NOMO-1 treated with DMSO at 0.1 percent for 48 hours (cell line): ENCODE measurements around the gene UBE2H.
A peak's percentile ranks its signal among the peaks of the same experiment; 100 is the strongest.
"Not testable (repeated sequence)": the region's sequence is repeated elsewhere in the genome, so short reads cannot be mapped to it uniquely, and the experiment has no call there.

Experiments used
- DNase-seq: peaks from one replicate; lab custom pipeline; 2025; ENCODE audit not compliant: unreplicated experiment; lab: John Stamatoyannopoulos, UW

UBE2H gene

DNA sequence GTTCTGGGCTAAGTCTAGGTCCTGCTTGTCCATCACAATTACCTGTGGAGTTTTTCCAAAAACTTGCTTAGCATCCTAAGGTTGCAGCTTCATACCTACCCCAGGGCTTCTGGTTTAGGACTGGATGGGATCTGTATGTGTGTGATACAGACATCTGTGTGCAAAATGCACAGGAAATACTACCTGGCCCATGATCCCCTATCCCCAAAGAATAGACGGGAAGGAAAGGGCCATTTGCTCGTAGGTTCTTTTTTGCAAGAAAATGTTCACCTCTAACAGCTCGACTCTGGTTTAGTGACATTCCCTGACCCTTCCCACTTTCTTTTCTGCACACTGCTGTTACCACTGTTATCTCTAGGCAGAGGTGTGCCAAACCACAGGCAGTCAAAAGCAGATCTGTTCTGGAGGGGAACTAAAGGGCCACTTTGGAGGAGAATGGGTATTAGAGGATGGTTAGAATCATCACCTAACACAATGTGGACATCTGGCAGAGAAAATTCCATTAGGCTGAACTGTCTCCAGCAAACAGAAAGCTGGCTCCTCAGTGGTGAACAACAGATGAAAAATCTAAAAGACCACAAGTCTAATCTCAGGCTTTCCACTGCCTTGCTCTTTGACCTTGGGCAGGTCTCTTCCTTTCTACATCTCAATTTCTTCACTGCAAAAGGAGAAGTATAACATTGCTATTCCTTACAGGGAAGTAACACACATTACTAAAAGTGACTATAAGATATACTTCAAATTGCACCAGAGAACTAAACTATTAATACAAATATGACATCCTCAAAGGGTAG is 107.4 kb downstream of the UBE2H start:
- peak; percentile 50 for DNase-seq

DNA sequence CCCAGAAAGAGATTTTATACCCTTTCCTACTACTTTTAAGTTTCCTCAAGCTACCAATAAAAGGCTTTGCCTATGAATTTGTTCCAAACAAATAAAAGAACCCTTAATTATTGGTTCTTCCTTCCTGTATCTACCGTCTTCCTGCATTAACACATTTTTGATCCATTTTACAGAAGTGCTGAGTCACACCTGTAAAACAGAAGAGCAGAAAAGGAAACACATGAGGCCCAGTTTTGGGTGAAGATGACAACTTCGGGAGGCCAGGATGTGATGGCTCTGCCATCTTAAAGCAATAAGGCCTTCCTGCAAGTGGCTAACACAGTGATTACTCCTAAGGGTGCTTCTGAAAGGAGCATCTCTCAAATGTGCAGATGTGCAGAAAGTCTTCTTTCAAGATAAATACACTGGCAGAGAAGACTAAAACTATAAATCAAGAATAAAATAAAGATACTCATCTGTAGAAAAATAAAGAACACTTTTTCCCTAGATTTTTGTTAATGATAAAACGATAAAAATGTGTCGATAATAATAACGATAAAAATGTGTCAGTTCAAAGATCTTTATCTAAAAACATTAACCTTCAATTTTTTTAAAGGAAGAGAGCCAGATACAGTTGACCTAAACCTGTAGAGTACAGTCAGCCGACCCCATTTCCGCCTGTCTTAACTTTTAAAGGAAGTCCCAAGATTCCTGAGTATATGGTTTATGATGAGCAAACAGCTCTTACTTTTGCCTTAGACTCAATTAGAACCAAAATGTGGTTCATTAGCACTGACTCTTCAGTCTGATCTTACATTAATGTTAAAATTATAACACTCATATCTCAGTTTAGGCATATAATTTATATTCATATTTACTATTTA is 108.6 kb downstream of the UBE2H start:
- peak; percentile 50 for DNase-seq

DNA sequence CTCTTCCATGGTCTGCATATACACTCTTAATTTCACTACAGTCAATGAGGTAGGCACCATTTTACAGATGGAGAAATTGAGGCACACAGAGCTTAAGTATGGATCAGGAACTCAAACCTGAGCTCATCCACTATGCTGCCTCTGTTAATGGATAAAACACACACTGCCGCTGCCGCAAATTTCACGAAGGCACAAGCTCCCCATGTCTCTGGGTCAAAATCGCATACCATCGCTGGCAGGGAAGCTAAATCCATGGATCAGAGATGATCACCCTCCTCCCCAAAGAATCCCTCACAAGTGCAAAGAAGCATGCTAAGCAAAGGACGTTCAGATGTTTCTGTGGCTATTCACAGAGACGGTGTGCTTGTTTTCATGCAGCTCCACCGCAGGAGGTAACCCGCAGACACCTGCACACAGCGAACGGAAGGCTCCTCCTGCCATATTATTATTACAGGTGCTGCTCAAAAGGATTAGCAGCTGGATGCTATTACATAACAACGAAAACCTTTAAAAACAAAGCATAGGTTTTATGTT is 109.3 kb downstream of the UBE2H start:
- no peak for DNase-seq

DNA sequence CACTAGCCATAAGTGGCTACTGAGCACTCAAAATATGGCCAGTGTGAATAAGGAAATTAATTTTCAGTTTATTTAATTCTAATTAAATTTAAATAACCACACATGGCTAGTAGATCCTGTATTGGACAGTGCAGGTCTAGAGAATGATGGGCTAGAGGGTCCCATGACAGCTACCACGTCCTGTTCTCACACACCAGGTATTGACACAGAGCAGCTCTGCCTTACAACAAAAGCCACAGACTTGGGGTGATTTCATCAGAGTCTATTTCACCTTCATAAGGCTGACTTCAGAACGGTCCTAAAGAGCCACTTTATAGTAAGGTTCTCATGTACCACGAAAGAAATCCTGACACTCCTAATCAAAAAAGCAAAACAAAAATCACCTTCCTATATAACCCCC is 111.3 kb downstream of the UBE2H start:
- DNase-seq: peak; percentile 11

DNA sequence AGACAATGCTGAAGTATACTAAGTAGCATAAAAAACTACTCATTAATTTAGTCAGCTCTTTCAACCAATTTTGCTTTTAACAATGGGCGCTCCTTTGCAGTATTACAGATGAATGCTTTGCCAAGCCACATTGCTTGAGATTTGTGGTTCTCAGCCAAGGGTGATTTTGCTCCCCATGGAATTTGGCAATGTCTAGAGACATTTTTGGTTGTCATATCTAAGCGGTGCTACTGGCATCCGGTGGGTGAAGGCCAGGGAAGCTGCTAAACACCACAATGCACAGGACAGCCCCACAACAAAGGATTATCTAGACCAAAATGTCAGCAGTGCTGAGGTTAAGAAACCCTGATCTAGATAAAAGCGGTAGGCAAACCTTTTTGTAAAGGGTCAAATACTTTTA is 112.0 kb downstream of the UBE2H start:
- no peak for DNase-seq

DNA sequence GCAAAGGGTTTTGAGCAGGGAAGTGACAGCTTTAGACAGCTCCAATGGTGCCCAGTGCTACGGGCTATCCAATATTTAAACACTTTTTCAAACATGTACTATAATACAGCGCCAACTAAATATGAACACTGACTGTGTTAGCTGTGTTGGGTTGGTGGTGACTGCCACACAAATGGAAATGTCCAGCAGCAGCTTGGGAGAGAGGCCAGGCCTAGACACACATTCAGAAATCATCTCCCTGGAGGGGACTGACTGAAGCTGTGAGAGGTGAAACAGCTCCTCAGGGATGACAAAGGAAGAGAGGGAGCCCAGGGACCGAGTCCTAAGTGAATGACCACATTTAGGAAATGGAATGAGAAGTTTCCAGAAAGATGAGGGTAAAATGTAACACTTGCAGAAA is 115.8 kb downstream of the UBE2H start:
- DNase-seq: no peak

DNA sequence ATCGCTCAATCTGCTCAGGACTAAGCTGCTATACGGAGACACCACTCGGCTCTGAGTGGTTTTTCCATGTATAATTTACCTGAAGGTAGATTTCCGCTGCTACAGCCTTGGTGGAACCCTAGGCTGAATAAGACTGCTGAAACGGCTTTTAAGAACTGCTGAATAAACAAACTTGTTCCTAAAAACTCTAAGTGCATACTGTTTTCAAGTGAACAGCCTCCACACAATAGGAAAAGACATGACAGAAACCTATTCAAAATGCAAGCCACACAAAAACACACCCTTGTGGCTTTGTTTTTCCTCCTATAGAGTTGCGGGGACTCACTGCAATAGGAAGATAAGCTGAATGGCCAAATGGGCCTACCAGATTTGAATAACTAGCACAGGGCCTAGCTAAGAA is 117.2 kb downstream of the UBE2H start:
- DNase-seq: no peak

DNA sequence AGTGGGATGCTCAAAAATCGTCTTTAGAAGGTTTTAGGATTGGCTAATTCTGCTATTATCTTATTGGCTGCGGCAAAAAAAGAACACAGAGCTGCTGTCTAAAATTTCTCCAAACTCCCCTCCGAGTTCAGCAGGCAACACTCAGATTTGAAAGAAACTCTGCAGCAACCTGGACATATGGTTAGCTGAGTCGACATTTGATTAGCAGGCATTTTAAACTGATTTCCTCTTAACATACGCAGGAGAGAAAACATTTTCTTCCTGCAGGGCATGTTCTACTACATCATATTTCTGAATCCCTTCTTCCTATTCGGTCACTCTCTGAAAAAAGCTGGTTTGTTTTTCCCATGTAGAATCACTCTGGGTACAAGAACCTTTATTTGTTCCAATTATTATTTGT is 119.4 kb downstream of the UBE2H start:
- not testable (repeated sequence) for DNase-seq

DNA sequence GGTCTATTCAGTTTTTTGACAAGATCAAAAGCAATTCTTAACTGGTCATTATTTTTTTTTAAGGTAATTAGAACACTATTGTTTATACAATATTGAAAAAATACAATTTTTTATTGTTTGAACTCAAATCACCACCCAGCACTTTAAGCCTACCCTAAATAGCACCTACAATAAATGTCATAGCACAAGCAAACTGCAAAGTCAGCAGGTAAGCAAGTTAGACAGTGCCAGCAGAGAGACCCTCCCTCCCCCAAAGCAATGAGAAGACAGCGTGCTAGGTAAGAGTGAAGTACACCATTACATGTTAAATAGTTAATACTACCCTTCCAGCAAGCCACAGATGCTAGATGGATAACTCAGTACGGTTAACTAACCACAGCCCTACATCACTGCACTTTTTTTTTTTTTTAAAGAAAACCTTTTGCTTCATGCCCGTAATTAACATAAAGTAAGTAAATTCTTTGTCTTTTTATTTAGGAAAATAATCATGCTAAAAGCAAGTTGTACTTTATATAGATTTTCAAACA is 120.0 kb downstream of the UBE2H start:
- no peak for DNase-seq

DNA sequence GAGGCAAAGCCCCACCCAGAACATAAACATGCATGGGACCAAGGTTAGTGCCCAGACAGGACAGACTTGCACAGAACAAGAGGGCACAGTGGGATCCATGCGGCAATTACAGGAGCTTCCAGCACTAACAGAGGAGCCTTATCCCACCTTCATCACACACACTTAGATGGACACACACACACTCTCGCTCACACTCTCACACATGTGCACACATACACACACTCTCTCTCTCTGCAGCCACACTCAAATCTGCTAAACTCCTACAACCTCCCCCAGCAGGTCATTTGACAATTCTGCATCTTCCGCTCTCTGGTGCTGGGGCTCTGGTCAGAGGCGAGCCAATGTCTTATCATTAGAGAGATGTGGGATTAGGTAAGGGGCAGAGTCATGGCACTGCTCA is 120.5 kb downstream of the UBE2H start:
- DNase-seq: no peak

DNA sequence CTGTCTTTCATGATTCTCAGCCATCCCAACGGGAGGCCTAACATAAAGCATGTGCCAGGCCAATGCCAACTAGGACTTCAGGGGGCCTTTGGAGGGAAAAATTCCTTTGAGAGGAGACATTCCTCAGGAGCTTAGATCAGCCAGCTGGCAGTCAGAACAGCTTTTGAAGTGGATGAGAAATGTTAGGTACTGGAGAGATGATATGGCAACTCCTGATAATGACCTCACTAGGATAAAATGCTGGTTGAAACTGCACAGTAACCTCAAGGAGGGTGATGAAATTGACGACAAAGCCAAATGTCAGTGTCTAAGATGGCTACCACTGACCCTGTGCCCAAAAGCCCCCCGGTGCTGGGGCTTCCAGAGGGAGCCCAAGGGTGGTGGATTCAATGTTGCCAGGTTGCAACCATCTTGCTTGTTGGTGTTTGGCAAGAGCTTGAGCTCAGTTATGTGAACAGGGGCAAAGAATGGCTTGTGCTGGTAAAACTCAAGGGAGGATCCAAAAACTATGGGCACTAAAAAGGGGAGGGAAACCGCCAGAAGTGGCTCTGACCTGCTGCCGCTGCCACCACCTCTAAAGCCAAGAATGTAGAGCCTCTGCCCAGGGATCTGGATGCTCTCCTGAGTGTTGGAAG is 121.2 kb downstream of the UBE2H start:
- DNase-seq: no peak

DNA sequence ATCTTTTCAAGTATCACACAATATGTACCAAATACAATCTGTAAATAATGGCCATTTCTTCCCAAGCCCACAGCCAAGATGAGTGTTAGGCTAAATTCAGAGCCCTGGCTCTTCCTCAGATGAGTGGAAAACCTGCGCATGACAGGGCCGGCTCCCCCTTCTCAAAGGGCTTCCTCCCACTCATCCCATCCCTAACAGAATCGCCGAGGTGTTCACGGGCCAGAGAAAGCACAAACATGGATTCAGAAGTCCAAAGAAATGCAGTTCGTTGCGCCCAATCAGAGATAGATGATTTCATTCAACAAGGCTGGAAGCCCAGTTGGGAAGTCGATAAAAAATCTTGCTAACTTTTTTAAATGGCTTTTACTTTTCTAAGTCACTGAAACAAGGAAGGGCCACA is 121.8 kb downstream of the UBE2H start:
- no peak for DNase-seq

DNA sequence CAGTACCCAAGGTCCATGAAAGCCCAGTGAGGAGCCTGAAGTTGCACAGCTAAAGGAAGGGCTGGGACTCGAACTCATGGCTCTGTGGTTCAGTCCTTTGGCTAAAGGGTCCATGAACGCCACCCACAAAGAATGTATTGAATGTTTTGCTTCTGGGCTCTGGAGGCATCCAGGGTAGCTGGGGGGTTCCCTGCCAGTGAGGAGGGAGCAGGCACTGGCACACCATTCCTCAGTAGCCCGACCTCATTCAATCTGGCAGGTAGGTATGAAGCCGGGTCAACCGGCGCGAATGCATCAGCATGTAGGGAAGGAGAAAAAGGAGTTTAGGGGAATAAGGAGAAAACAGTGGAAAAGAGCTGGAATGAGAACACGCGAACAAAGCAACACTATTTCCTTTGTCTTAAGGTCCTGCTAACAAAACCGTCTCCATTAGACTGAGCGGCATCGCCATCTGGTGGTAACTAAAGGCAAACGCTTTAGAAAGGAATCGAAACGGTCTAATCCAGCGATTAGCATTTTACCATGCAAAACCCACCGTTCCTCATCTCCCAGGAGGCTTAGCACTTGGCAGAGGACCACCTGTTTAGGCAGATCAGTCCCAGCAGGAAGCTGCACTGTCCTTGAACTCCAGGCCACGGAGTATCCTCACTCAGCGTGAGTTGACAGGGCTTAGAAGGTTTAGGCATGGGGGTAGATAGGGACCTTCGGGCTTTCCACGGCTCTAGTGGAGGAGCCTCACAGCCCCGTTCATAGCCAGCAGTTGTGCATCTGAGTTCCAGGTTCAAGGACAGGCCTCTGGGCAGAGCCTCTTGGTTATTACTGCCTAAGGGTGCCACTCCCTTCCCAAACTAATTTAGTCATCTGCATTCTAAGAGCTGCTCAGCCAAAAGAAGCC is 122.8 kb downstream of the UBE2H start:
- peak; percentile 35 for DNase-seq

DNA sequence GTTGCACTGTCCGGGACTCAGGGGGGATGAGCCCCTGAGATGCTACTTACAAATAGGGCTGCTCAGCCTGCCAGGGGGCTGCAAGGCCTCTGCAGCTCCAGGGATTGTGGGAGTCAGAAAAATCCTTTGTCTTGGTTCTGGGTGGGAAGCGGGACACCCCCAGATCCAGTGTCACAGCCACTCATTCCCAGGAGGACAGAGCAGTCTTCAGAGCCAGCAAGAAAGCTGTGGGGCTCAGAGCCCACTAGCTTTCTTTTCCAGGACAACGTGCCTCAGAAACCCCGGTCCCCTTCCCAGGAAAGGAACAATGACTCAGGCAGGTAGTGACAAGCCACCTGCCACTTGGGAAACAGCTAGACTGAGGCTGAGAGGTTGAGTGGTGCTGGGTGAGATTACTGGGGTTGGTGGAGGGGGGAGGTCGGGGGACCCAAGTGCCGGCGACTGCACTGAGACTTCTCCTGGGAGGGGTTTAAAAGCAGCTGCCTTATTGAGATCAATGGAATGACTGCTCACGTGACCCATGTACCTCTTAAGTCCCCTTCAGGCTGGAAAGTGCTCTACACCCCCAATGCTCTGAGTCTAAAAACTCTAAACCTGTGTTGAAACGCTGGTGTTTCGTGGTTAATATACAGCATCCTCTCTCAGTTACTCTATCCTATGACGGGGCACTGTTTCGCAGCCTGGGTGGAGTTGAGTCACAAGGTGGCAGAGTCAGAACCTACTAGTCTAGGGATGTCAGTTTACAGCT is 123.6 kb downstream of the UBE2H start:
- peak; percentile 41 for DNase-seq

DNA sequence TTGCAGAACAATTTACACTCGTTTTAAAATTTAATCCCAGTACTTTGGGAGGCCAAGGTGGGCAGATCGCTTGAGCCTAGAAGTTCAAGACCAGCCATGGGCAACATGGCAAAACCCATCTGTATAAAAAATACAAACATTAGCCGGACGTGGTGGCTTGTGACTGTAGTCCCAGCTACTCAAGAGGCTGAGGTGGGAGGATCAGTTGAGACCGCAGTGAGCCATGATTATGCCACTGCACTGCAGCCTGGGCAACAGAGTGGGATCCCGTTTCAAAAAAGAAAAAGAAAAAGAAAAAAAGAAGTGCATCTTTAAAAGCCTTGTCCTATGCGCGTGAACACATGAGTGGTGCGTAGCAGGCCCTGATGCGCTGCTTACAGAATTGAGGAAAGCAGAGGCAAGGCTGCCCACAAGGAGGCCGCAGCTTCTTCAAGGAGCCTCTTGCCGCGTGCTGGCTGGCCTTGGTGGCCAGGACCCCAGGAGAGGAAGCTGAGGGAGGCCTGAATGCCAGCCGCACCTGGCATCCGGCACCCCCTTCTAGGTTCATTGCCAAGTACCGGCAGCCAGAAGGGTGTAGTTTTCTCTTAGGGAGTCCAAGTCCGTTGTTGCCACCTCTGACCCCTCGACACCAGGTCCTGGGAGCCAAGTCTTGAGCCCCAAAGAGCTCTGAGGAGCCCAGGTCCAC is 124.5 kb downstream of the UBE2H start:
- no peak for DNase-seq

DNA sequence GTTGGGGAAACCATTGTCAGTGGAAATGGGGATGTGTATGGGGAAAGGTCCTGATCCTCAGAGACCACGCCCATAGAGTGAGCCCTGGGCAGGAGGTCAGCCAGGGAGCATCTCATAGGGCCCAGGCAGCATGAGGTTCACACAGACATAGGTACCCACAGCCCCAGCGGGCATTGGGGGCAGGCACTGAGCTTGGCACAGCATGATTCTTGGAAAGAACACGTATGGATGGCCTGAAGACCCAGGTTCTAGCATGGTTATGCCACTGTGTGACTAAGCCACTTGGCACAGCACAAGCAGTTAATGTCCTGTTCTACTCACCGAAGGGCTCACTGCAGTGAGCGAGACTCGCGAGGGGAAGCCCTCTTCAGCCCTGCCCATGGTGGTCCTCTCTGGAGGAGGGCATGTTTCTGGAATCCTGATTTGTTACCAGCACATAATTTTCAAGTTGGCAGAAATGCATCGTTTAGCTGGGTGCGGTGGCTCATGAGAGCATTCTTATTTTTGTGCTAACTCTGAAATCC is 125.2 kb downstream of the UBE2H start:
- DNase-seq: no peak

DNA sequence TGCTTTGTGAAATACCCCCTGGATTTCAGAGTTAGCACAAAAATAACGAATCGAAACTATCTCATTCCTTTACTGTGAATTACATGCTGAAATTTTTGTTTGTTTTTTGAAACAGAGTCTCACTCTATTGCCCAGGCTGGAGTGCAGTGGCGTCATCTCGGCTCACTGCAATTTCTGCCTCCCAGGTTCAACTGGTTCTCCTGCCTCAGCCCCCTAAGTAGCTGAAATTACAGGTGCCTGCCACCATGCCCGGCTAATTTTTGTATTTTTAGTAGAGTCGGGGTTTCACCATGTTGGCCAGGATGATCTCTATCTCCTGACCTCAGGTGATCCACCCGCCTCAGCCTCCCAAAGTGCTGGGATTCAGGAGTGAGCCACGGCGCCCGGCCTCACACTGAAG is 125.9 kb downstream of the UBE2H start:
- DNase-seq: not testable (repeated sequence)

DNA sequence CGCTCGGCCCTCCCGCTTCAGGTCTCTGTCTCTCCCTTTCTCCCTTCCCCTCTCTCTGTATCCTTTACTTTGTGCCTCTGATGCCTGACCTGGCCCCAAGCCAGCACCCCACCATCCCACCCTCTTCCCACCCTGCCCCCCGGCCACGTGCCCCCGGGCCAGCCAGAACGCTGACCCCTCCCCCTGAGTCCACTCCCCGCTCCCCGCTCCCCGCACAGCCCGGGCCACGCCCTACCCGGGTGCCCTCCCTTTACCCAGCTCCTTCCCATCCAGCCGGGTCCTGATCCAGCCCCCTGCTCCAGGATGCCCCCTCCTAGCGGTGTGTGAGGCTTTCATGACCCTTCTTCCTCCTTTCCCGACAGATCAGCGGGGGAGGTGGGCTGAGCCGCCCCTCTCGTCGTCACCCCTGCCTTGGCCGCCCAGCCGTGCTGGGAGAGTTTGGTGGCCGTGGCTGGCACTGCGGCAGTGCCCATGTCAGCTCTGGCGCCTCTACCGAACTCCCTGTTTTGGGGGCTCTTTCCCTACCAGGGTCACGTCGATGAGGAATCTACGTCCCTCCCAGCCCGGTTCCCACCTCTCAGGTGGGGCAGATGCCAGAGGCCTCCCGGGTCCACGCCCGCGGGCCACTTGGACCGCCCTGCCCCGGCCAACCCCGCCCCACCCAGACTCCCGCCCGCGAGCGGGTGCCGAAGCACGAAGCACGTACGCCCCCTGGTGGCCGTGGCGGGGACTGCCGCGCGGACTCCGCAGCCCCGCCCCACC is 127.4 kb downstream of the UBE2H start:
- DNase-seq: peak; percentile 42
